GM12872 (cell line): Measurements from ENCODE around the gene CRYAA.
"Not testable (repeated sequence)": the region's sequence is repeated elsewhere in the genome, so short reads cannot be mapped to it uniquely, and the experiment has no call there.

Experiments
- TF ChIP-seq, protein P1 (sequence below): IDR thresholded peaks from 3 replicates; pipeline ENCODE4 v1.5.1; 2011; ENCODE audit warnings: low read depth, mild to moderate bottlenecking, low read length, moderate library complexity; ENCODE audit not compliant: insufficient read depth

CRYAA gene

GRCh38 chr21:43168708-43169107, at the start of gene CRYAA:
TSS of gene CRYAA (plus strand) at chr21:43169008. CDS start at chr21:43169100, 92 bp downstream.
- TF ChIP-seq, protein P1, sequence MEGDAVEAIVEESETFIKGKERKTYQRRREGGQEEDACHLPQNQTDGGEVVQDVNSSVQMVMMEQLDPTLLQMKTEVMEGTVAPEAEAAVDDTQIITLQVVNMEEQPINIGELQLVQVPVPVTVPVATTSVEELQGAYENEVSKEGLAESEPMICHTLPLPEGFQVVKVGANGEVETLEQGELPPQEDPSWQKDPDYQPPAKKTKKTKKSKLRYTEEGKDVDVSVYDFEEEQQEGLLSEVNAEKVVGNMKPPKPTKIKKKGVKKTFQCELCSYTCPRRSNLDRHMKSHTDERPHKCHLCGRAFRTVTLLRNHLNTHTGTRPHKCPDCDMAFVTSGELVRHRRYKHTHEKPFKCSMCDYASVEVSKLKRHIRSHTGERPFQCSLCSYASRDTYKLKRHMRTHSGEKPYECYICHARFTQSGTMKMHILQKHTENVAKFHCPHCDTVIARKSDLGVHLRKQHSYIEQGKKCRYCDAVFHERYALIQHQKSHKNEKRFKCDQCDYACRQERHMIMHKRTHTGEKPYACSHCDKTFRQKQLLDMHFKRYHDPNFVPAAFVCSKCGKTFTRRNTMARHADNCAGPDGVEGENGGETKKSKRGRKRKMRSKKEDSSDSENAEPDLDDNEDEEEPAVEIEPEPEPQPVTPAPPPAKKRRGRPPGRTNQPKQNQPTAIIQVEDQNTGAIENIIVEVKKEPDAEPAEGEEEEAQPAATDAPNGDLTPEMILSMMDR, result not testable (repeated sequence)

DNA sequence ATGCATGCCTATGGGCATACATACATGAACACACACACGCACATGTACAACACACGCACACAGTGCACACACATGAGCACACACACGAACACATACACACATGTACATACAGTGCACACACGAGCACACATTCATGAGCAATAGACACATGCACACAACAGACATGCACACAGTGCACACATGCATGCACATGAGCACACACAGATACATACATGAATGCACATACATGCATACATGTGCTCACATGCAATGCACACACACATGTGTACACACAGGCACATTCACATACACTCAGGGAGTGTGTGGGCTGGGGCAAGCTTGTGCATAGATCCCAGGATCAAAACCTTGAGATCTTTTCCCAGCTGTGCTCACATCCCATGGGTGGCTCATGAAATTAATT, 18.9 kb downstream of the CRYAA start:
- TF ChIP-seq, protein P1, result no peak

GRCh38 chr21:43188181-43188580, 19.4 kb downstream of the CRYAA start:
- TF ChIP-seq, protein P1, result no peak

GRCh38 chr21:43188592-43189210, 19.9 kb downstream of the CRYAA start:
- TF ChIP-seq, protein P1, result no peak

DNA sequence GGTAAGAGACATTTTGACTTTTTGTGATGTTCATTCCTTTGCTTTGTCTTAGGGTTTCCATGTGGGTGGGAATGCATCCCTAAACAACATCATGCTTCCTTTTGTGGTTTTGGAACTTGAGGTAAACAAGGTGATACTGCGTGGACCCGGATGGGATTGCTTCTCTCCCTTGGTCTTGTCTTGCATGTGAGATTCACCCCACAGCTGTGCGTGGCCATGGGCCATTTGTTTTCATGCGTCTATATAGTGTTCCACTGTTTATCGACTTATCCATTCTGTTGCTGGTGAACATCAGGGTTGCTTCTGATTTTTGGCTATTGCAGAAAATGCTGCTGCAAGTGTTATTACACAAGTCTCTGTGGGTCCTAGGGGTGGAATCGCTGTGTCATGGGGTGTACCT, 21.1 kb downstream of the CRYAA start:
- TF ChIP-seq, protein P1, result no peak

GRCh38 chr21:43190544-43190943, 21.7 kb downstream of the CRYAA start:
- TF ChIP-seq, protein P1, result no peak

- TF ChIP-seq, protein P1, result no peak
Measured at GRCh38 chr21:43190951-43191350, 22.1 kb downstream of the CRYAA start.
